ENCODE results near the gene HINFP. TPM values are rescaled to one million over a fixed set of nuclear protein-coding genes. Genes with fewer than 3 reads are reported as not detected.
A peak's percentile ranks its signal among the peaks of the same experiment; 100 is the strongest.

The HINFP gene
- total and polyA plus RNA-seq, 2 of the 4 experiments (the other 2 are of a cell fraction): 9.1 to 15.3 TPM

- H2AFZ ChIP-seq (replicated peaks; ENCODE audit: low read length, poor library complexity): peak overlapping the region; percentile 8
- no peaks in the 10 kb centered on the region; the same call in 1 of the 2 replicates for H4K20me1 ChIP-seq (ENCODE audit: insufficient read depth, low read length)
- no peak overlapping the region for H2AK9ac ChIP-seq (replicated peaks; ENCODE audit: low read depth, low read length, poor library complexity)
- no peak overlapping the region for H3K18ac ChIP-seq (ENCODE audit: low read depth, low read length)
- H2BK15ac ChIP-seq (ENCODE audit: low read depth, low read length): no peak overlapping the region
- H3K36me3 ChIP-seq (ENCODE audit: control insufficient read depth, insufficient read depth, low read length): peaks cover 24% of the 10 kb centered on the region
- H3K23ac ChIP-seq (ENCODE audit: low read depth, low read length): no peak overlapping the region
- no peak overlapping the region for H2BK20ac ChIP-seq (ENCODE audit: low read depth, low read length)
- H4K5ac ChIP-seq (ENCODE audit: low read depth, low read length): no peak overlapping the region
- peaks cover 3% of the 10 kb centered on the region for H3K4me1 ChIP-seq (ENCODE audit: control insufficient read depth, insufficient read depth, low read length)
- ChIA-PET POLR2A (ENCODE audit: unreplicated experiment) (interaction anchor here (0.7 kb wide), 1 partner anchor 43 kb away, joined by 3 read pairs; no protein-coding TSS in a partner anchor), CTCF (no interaction called here)
- H3K4me3 ChIP-seq (ENCODE audit: insufficient read depth, low read depth, low read length): no peak overlapping the region
- peaks cover 14 to 43% of the 10 kb centered on the region in 2 experiments for H3K79me1 ChIP-seq (ENCODE audit: low read depth in 1 of 2, low read length in 2 of 2)
- H4K8ac ChIP-seq (ENCODE audit: low read depth in 2 of 2, low read length in 2 of 2): no peak overlapping the region
- H3K9me1 ChIP-seq (ENCODE audit: insufficient read depth, low read length): peaks cover 6% of the 10 kb centered on the region; the same call in 1 of the 2 replicates
- H3K9me3 ChIP-seq (ENCODE audit: control insufficient read depth, insufficient read depth, low read length): no peaks in the 10 kb centered on the region
- H2BK120ac ChIP-seq (ENCODE audit: low read depth, low read length): no peak overlapping the region
- in situ Hi-C loops (cut with MboI; ENCODE audit: low sequenced_read_pairs): no loop called here
- no peak overlapping the region for H3K14ac ChIP-seq (replicated peaks; ENCODE audit: low read depth, low read length)
- H3K4ac ChIP-seq (ENCODE audit: low read depth, low read length): no peak overlapping the region
- dilution Hi-C loops (cut with HindIII; ENCODE audit: low sequenced_read_pairs, unreplicated experiment): no loop called here
- WGBS, 2 experiments (ENCODE audit: extremely low coverage in 2 of 2, insufficient read length in 1 of 2): 20% methylated on average over 1 of the region's 5 CpGs; no CpG with 5 or more reads in 1 of the 2 experiments
- no TSS peak for BruUV-seq (replicated peaks)
- H3K56ac ChIP-seq (ENCODE audit: extremely low read depth, insufficient read depth, low read length): no peak overlapping the region
- H3K27me3 ChIP-seq (ENCODE audit: control insufficient read depth, insufficient read depth, low read length): no peaks in the 10 kb centered on the region
- no peak overlapping the region for H4K91ac ChIP-seq (ENCODE audit: insufficient read depth, low read depth, low read length)
- intact Hi-C loops (cut with micrococcal nuclease): no loop called here
- DNase-seq (no peak), ATAC-seq (ENCODE audit: low read depth) (no peak)
- no peak overlapping the region for H2BK5ac ChIP-seq (ENCODE audit: low read depth, low read length, poor library complexity, severe bottlenecking)
- no peak overlapping the region for H3K27ac ChIP-seq (ENCODE audit: insufficient read depth, low read length)
- no peak overlapping the region for H3K9ac ChIP-seq (ENCODE audit: low read depth, low read length)
- H3K4me2 ChIP-seq (ENCODE audit: low read depth, low read length): no peak overlapping the region
- H2AK5ac ChIP-seq (ENCODE audit: low read depth, low read length): no peak overlapping the region
- TF ChIP-seq POLR2A (IDR thresholded peaks at IDR 0.05; ENCODE audit: low read depth, low read length) (no peak), ELK1 (IDR thresholded peaks at IDR 0.05; ENCODE audit: borderline replicate concordance, low read depth, low read length) (no peak)
Measured at GRCh38 chr11:119126675-119127268, 5.4 kb downstream of the HINFP start.

Data from IMR-90 (cell line).